GM18517 (cell line): Measurements from ENCODE around the gene IDNK.
A peak's percentile ranks its signal among the peaks of the same experiment; 100 is the strongest.

ENCODE experiments used
- ATAC-seq: cut with Tn5 transposase; IDR thresholded peaks from one replicate; pipeline ENCODE4 v1.9.1; 2021; ENCODE audit warnings: mild to moderate bottlenecking, moderate library complexity; ENCODE audit not compliant: unreplicated experiment

IDNK gene

DNA sequence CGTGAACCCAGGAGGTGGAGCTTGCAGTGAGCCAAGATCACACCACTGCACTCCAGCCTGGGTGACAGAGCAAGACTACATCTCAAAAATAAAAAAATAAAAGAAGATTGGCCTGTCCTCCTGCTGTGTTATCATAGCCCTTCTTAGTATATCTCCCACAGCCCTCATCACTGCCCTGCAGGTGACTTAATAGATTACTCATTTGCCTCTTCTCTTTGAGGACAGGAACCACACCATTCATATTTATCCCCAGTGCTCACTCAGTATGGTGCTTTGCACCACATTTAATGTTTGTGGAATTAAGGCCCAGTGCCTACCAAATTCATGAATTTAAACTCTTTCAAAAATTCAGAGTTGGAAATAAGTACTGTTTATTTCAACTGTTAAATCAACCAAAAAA, 10.3 kb downstream of the IDNK start:
- no peak for ATAC-seq

DNA sequence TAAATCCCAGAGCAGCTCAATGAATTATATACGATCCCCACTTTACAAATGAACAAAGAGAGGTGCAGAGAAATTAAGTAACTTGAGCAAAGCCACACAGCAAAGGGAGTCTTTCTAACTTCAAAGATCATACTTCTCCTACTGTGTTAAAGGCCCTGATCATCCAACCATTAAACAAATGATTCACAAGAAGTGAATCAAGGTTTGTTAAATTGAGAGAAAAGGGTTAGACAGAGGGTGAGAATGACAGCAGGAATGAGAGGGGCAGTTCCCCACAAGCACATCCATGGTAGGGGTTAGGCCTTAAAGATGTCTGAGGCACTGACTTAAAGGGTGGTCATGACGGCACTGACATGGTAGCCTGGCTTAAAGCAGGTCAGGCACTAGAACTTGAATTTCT, 10.7 kb downstream of the IDNK start:
- no peak for ATAC-seq

- no peak for ATAC-seq
Measured at GRCh38 chr9:83636813-83637212, 13.9 kb downstream of the IDNK start.

DNA sequence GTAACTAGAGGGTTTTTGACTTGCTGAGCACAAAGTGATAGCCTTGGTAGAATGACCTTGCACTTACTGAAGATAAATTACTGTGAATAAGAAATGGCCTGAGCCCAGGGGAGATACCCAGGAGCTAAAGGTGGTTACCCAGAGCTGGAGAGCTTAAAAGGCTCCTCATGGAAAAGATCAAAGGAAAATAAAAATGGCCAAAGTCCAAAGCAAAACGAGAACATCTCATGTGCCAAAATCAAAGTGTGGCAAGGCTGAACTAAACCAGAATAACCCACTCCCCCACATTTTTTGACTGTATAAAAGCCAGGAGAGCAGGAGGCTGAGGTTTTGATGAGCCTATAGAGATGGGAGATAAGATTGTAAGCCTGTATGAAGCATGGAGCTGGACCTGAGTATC, 14.4 kb downstream of the IDNK start:
- ATAC-seq = no peak

DNA sequence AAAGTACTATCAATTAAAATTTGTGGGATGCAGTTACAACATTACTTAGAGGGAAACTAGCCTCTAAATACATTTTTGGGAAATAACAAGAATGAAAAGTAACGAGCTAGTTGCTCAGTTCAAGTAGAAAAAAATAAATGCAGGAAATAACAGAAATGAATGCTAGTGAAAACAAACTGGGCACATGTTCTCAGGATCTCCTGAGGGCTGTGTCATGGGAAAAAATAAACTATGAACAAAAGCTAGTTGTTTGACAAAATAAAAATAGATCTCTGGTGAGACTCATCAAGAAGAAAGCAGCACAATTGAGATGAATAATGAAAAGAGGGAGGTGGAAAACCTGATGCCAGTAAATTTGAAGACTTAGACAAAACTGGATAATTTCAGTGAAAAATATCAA, 16.3 kb downstream of the IDNK start:
- no peak for ATAC-seq

- ATAC-seq = no peak
Measured at GRCh38 chr9:83642793-83643192, 19.9 kb downstream of the IDNK start.

DNA sequence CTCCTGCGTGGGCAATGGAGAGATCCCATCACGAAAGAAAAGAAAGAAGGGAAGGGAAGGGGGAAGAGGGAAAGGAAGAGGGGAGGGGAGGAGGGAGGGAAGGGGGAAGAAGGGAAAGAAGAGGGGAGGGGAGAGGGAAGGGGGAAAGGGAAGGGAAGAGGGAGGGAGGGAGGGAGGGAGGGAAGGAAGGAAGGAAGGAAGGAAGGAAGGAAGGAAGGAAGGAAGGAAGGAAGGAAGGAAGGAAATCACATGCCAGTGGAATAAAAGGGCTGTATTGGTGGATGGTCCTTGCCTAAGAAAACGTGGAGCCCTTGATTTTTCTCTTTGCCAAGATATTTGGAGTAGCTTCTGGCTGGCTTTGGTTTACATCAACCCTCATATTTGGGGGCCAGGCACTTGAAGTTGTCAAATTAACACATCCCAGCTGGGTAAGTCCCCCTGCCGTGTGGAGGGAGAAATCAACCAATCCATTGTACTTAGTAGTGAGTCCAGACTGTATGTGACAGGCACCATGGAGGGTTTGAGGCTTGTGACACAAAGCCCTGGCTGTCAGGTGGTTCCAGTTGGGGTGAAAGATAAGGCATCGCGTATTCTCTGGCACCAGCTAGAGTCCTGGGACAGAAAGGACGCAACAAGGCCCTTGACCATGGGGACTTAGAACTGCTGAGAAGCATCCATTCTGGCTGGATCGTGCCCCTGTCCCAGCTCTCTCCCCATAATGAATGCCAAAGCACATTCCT, 23.7 kb downstream of the IDNK start:
- no peak for ATAC-seq

GRCh38 chr9:83649080-83649479, 26.1 kb downstream of the IDNK start:
- no peak for ATAC-seq

DNA sequence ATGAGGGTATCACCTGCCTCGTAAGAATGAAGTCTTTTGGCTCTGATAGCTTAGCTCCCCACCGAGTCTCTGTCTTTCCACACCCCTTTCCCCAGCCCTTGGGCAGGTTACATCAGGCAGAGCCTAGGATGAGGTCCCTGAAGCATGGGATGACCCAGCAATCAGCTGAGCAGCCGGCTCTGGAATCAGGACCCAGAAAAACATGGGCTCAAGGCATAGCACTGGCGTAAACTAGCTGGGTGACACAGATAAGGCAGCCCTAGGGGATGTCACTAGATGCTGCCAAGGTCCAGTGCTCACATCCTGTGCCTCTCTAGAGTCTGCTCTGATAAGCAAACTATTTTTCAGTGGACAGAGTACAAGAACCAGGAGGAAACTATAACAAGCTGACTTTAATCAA, 26.6 kb downstream of the IDNK start:
- no peak for ATAC-seq

DNA sequence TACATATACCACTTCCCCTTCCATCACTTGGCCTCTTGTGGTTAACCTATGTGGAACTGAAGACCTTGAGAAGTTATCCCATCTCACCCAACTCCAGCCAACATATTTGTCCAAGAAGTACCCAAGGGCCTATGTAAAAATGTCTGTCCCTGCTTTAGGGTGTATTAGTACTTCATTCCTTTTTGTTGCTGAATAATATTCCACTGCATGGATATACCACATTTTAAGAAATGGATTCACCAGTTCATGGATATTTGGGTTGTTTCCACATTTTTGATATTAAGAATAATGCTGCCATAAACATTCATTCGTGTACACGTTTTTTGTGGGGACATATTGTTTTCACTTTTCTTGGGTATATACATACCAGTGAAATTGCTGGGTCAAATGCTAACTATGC, 28.6 kb downstream of the IDNK start:
- ATAC-seq = no peak

GRCh38 chr9:83652433-83652832, 29.5 kb downstream of the IDNK start:
- no peak for ATAC-seq

- no peak for ATAC-seq
Measured at GRCh38 chr9:83655433-83655832, 32.5 kb downstream of the IDNK start.

- ATAC-seq = no peak
Measured at GRCh38 chr9:83656032-83656680, 33.2 kb downstream of the IDNK start.

- no peak for ATAC-seq
Measured at GRCh38 chr9:83656952-83657351, 34.0 kb downstream of the IDNK start.

- ATAC-seq = no peak
Measured at GRCh38 chr9:83662933-83663332, 40.0 kb downstream of the IDNK start.

DNA sequence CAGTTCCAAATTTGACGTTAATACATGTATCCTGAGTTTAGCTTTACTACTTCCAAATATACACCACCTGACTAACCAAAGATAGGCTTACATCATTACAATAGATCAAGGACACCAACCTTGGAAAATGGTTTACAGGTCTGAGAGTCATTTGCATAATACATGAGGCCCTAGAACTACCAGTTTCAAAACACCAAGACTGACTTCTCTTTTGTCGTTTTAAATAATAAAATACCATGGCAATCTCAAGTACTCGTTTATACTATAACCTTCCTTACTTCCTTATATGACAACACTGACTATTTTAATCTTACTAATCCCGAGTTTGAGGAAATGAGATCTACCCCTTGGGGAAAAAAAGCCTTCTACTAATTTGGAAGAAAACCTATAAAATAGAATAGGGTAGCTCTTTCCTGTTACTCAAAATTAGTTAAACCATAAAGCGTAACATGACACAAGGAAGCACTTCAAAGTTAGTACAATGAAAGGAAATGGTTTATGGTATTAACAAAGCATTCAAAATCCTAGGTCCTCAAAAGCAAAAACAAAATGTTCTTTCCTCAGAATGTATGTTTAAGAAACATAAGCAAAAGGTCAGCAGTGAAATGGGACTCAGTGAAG, 42.7 kb downstream of the IDNK start:
- peak; percentile 87 for ATAC-seq

DNA sequence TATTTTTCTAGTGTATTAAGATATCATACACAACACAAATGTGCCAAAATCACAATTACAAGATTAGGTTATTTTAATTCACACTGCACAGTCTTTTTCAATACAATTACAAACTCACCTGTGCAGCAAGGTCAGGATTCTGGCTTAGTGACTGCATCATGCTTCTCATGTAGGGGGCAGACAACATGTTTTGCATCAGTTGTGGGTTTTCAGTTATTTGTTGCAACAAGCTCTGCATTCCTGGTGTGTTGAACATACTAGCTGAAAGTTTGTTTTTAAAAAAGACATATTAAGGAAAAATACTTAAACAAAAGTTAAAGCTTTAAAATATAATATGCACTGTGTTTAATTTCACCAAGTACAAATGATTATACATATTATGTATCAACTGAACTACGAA, 46.1 kb downstream of the IDNK start:
- no peak for ATAC-seq

GRCh38 chr9:83670381-83670780, 47.4 kb downstream of the IDNK start:
- no peak for ATAC-seq

- ATAC-seq = no peak
Measured at GRCh38 chr9:83671451-83671850, 48.5 kb downstream of the IDNK start.

DNA sequence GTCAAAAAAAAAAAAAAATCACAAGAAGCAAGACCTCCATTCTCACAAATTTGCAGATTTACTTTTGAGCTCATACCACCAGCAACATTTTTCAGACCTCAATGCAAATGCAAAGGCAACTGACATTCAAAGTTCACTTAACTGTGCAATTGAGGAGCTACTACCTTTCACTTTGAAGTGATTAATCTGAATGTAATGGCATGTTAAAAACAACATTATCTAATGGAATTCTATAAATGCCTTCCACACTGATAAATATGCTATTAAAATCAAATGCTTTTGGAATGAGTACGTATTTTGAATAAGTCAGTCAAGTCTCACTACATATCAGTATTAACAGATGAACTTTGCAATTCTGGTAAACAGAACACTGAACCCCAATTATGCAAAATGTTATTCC, 52.5 kb downstream of the IDNK start:
- no peak for ATAC-seq

- ATAC-seq = no peak
Measured at GRCh38 chr9:83677596-83677995, 54.7 kb downstream of the IDNK start.

GRCh38 chr9:83680233-83680632, 57.3 kb downstream of the IDNK start:
- no peak for ATAC-seq
